Pulmonary artery endothelial cell (primary cell): ENCODE data around the gene SMURF2. TPM values are rescaled to one million over a fixed set of nuclear protein-coding genes. Genes with fewer than 3 reads are reported as not detected.
"Not testable (repeated sequence)": the region's sequence is repeated elsewhere in the genome, so short reads cannot be mapped to it uniquely, and the experiment has no call there.

Experiments
- DNase-seq: peaks from one replicate; pipeline ENCODE4 v3.0.0-alpha.2; 2011; ENCODE audit warnings: low read depth, low spot score
- total RNA-seq: library from RNA; depleted of rRNA; stranded (reverse); fragments of >200 nt; gene quantifications from 2 replicates; pipeline ENCODE4 v1.2.3, GENCODE V29; 2014

Gene SMURF2
- total RNA-seq, 1 donor from 2014 or later = 322 TPM

- DNase-seq = not testable (repeated sequence)
Observed at GRCh38 chr17:64667807-64668721, 6.0 kb upstream of the SMURF2 start.

GRCh38 chr17:64664299-64664981, 2.3 kb upstream of the SMURF2 start:
- DNase-seq = not testable (repeated sequence)

GRCh38 chr17:64663836-64664235, 1.7 kb upstream of the SMURF2 start:
- DNase-seq = not testable (repeated sequence)

- no peak for DNase-seq
Observed at GRCh38 chr17:64662774-64663367, 764 bp upstream of the SMURF2 start.

DNA sequence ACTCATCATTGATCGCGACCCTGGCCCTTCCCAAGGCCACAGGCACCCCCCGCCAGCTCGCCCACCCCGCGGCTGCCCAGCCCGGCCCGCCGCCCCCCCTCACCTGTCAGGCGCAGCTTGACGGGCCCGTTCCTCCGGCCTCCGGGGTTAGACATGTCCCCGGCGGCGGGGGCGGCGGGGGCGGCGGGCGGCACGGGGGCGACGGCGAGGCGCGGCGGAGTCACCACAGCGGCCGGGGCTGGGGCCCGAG, 456 bp downstream of the SMURF2 start:
- DNase-seq = no peak

DNA sequence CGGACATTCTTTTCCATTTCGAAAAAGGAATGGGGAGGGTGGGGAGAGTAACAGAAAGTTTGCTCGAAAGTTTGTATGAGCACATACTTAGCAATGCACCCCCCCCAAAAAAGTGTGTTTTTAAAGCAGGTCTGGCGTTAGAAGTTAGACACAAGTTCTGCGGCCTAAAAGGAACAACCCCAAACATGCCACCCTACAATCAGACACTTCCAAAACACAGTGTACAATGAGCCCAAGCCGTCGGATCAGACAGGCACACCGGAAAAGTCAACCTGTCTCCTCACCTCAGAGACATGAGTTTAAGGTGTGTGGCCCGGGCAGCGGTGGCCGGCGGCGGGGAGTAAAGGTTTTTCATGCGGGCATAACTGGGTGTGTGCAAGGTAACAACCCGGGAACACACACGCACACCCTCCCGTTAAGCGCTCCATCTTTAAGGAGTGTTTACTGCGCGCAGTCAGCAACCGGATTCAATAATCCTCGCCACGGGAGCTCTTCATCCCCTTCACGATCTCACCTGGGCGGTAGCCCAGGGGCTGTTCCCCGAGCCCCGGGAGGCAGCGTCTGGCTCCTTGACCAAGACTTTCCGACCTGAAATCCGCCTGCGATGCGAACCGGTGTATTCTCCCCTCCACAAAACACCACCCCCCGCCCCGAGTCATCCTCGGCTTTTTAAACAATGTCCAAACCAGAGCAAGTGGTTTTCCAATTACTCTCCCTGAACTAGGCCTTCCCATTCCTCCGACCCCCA, 955 bp downstream of the SMURF2 start:
- not testable (repeated sequence) for DNase-seq

DNA sequence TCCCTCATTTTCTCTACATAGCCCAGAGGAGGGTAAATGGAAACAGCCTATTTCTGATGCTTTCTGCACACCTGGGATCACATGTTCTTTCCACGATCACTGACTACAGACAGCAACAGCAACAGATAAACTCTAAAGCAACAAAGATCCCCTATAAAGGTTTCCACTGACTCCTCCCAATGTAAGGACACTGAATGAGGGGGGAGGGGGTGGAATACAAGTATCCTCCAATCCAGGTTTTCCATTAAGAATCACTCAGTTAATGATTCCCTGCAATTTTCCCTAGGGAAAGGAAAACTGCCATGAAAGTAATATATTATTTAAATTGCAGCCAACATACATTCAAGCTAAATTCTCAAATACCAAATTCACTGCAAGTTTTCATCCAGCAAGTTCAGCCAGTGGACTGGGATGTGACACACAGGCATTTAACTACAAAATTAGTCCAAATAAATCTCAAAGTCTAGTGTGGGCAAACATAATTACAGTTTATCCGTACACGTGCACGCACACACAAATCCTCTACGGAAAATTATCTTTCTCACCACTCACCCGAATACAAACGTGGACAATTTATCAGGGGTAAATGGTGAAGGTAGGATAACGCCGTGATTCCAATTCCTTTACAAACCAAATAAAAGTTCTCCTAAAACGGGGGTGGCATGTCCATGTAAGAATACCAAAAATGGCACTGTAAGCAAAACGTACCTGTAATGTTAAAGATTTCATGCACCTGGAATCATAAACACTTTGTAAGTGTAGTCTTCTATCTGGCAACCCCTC, 1.7 kb downstream of the SMURF2 start:
- DNase-seq = not testable (repeated sequence)

- DNase-seq = peak; percentile 22
Observed at GRCh38 chr17:64658931-64659330, 3.2 kb downstream of the SMURF2 start.

GRCh38 chr17:64657610-64658125, 4.4 kb downstream of the SMURF2 start:
- no peak for DNase-seq

GRCh38 chr17:64655704-64656103, 6.4 kb downstream of the SMURF2 start:
- no peak for DNase-seq

DNA sequence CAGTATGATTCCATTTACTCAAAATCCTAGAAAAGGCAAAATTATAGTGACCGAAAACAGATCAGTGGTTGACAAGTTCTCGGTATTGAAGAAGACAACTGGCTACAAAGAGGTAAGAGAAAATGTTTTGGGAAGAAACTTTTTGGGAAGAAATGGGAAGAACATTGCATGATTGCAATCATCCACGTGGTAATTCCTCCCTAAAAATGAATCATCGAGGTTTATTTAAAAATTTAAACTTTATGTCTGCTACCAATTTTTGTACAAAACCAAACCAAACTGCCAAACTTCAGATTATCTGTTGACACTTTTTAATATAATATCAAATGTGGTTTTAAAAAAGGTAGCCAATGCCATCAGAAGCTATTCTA, 8.1 kb downstream of the SMURF2 start:
- no peak for DNase-seq

- no peak for DNase-seq
Observed at GRCh38 chr17:64653325-64653984, 8.7 kb downstream of the SMURF2 start.

- DNase-seq = no peak
Observed at GRCh38 chr17:64651889-64652288, 10.2 kb downstream of the SMURF2 start.

DNA sequence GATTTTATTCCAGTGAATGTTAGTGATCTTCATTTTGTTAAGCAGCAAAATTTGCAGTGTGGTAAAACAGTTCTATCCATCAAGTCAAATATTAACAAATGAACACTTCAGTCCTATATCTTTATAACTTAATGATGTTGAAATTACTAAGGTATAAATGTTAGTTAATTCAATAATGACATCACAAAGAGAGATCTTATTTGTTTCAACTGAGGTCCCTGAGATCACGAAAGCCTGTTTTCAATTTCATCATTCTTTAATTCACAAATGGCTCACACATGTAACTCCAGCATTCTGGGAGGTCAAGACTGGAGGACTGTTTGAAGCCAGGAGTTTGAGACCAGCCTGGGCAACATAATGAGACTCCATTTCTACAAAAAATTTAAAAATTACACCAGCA, 13.9 kb downstream of the SMURF2 start:
- DNase-seq = no peak

DNA sequence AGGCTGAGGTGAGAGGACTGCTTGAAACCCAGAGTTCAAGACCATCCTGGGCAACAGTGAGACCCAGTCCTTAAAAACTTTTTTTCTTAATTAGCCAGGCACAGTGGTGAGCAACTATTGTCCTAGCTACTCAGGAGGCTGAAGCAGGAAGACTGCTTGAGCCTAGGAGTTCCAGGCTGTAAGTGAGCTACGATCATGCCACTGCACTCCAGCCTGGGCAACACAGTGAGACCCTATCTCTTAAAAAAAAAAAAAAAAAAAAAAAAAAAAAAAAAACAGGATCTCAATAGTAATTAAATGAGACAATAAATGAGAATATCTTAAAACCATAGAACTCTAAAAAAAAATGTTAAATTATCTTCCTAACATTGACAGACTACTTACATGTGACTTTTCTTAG, 14.3 kb downstream of the SMURF2 start:
- DNase-seq = no peak

DNA sequence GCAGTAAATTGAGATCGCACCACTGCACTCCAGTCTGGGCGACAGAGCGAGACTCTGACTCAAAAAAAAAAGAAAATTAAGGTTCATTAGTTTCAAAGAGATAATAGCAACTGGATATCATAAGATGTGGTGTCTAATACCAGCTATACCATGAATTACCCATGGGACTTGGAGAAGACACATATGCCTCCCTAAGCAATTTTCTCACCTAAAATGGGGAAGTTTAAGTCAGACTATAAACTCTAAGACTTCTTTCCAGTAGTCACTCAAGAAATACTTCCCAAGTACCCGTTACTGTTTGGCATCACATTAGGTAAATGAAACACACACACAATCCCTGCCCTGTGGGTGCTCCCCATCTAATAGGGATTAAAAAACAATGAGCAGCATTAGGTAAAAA, 22.6 kb downstream of the SMURF2 start:
- no peak for DNase-seq

- DNase-seq = no peak
Observed at GRCh38 chr17:64638552-64639203, 23.4 kb downstream of the SMURF2 start.

- no peak for DNase-seq
Observed at GRCh38 chr17:64635647-64636305, 26.3 kb downstream of the SMURF2 start.

DNA sequence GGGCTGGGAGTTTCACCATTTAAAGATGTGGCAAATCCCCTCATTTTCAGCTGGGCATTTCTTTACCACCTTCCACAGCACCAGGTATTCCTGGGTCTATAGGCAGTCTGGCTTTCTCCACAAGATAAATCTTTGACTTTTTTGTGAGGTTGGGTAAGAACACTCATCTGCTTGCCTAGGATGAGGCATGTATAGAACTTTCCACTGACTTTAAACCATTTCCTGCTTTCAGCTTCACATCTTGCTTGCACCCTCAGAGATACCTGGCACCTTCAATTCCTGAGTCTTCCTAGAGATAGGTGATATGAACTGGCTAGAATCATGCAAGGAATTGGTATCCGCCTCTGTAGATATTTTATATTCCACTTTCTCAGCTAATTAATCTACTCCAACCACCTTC, 27.9 kb downstream of the SMURF2 start:
- DNase-seq = no peak
